A549 treated with CORT108297 at 1 μM for 4 hours (cell line): Measurements from ENCODE around the gene HSD11B1L. TPM values are rescaled to one million over a fixed set of nuclear protein-coding genes. Genes with fewer than 3 reads are reported as not detected.

Experiments used
- total RNA-seq: library from RNA; stranded (reverse); fragments of 200-300 nt; extraction: Qiagen RNA extraction; gene quantifications from 5 replicates; pipeline ENCODE4 v1.2.3, GENCODE V29; 2022

Gene HSD11B1L
- 3.6 to 5.2 TPM (median 4.8 TPM) in 5 replicates for total RNA-seq

GRCh38 chr19:5680437-5681368 is at the start of gene HSD11B1L, which contains the start of gene MICOS13:
Gene HSD11B1L, plus strand, starts transcription at chr19:5681027. Its CDS starts 3,806 bp downstream, at chr19:5684833.
Gene MICOS13, minus strand, starts transcription at chr19:5680516. Its CDS starts 30 bp downstream, at chr19:5680486.

GRCh38 chr19:5690125-5690954 is 9.5 kb downstream of the HSD11B1L start, which contains the start of gene RPL36:
Gene RPL36, plus strand, starts transcription at chr19:5690295. Its CDS starts 213 bp downstream, at chr19:5690508.

GRCh38 chr19:5719961-5720790 is 39.3 kb downstream of the HSD11B1L start, which contains the start of the genes CATSPERD and LONP1:
Gene CATSPERD, plus strand, starts transcription at chr19:5720637. Its CDS starts 101 bp downstream, at chr19:5720738.
Gene LONP1, minus strand, starts transcription at chr19:5720146. Its CDS starts 14 bp downstream, at chr19:5720132.

Other genes starting within 250 kb of the HSD11B1L start
- gene ZNRF4, start 225.6 kb upstream of the HSD11B1L start, total RNA-seq: not detected in 5 replicates
- 1.8 to 3.6 TPM (median 2.9 TPM) in 5 replicates for gene TINCR, start 113.1 kb upstream of the HSD11B1L start, total RNA-seq
- gene SAFB2, start 58.3 kb upstream of the HSD11B1L start, total RNA-seq: 29.1 to 37.0 TPM (median 36.1 TPM) in 5 replicates
- 53.1 to 61.9 TPM (median 55.9 TPM) in 5 replicates for gene SAFB, start 57.9 kb upstream of the HSD11B1L start, total RNA-seq
- 49.1 to 75.8 TPM (median 67.3 TPM) in 5 replicates for gene MICOS13, start 511 bp upstream of the HSD11B1L start, total RNA-seq
- gene RPL36, start 9.3 kb downstream of the HSD11B1L start, total RNA-seq: 708 to 894 TPM (median 738 TPM) in 5 replicates
- gene LONP1, start 39.1 kb downstream of the HSD11B1L start, total RNA-seq: 48.6 to 64.9 TPM (median 62.2 TPM) in 5 replicates
- 0.08 TPM in 1 of 5 replicates, not detected in the others for gene CATSPERD, start 39.6 kb downstream of the HSD11B1L start, total RNA-seq
- gene PRR22, start 103.7 kb downstream of the HSD11B1L start, total RNA-seq: 2.1 to 3.3 TPM (median 2.9 TPM) in 5 replicates
- 30.3 to 35.2 TPM (median 33.8 TPM) in 5 replicates for gene DUS3L, start 110.1 kb downstream of the HSD11B1L start, total RNA-seq
- gene NRTN, start 124.0 kb downstream of the HSD11B1L start, total RNA-seq: 0.27 to 0.89 TPM (median 0.48 TPM) in 5 replicates
- gene FUT6, start 158.7 kb downstream of the HSD11B1L start, total RNA-seq: not detected in 5 replicates
- 0.06 TPM in 2 of 5 replicates, not detected in the others for gene FUT3, start 170.4 kb downstream of the HSD11B1L start, total RNA-seq
- not detected in 5 replicates for gene FUT5, start 189.5 kb downstream of the HSD11B1L start, total RNA-seq
- gene NDUFA11, start 222.8 kb downstream of the HSD11B1L start, total RNA-seq: 194 to 311 TPM (median 301 TPM) in 5 replicates
- 0.34 to 0.66 TPM (median 0.49 TPM) in 5 replicates for gene VMAC, start 223.8 kb downstream of the HSD11B1L start, total RNA-seq
- gene CAPS, start 233.2 kb downstream of the HSD11B1L start, total RNA-seq: 0.47 to 1.2 TPM (median 1.2 TPM) in 5 replicates